Measurements from ENCODE around the gene PTGDS.

PTGDS gene

GRCh38 chr9:136956604-136957003 lies 20.7 kb upstream of the PTGDS start (continued):
- TF ChIP-seq ZNF565 (CRISPR knock-in tag; conservative IDR thresholded peaks at IDR 0.05; ENCODE audit: low read depth) (no peak), BACH2 (CRISPR knock-in tag; IDR thresholded peaks at IDR 0.05; ENCODE audit: borderline replicate concordance) (no peak), POU6F1 (CRISPR knock-in tag; IDR thresholded peaks at IDR 0.05; ENCODE audit: borderline replicate concordance, low read depth) (no peak), TOX (CRISPR knock-in tag; IDR thresholded peaks at IDR 0.05; ENCODE audit: borderline replicate concordance) (no peak), OSR1 (CRISPR knock-in tag; IDR thresholded peaks at IDR 0.05) (no peak), ZFP3 (CRISPR knock-in tag; IDR thresholded peaks at IDR 0.05) (no peak), ARNTL (CRISPR knock-in tag; IDR thresholded peaks at IDR 0.05; ENCODE audit: borderline replicate concordance, low read depth) (no peak), ZFP30 (CRISPR knock-in tag; IDR thresholded peaks at IDR 0.05) (no peak), ISL1 (CRISPR knock-in tag; IDR thresholded peaks at IDR 0.05) (no peak), ZNF8 (CRISPR knock-in tag; IDR thresholded peaks at IDR 0.05) (no peak), CSDC2 (CRISPR knock-in tag; IDR thresholded peaks at IDR 0.05) (no peak)

GRCh38 chr9:136957461-136957860 lies 19.8 kb upstream of the PTGDS start:
- TF ChIP-seq RARB (CRISPR knock-in tag; IDR thresholded peaks at IDR 0.05) (no peak), POU6F1 (CRISPR knock-in tag; IDR thresholded peaks at IDR 0.05; ENCODE audit: borderline replicate concordance, low read depth) (no peak), ZNF565 (CRISPR knock-in tag; conservative IDR thresholded peaks at IDR 0.05; ENCODE audit: low read depth) (no peak)
- TF ChIP-seq, protein P1, sequence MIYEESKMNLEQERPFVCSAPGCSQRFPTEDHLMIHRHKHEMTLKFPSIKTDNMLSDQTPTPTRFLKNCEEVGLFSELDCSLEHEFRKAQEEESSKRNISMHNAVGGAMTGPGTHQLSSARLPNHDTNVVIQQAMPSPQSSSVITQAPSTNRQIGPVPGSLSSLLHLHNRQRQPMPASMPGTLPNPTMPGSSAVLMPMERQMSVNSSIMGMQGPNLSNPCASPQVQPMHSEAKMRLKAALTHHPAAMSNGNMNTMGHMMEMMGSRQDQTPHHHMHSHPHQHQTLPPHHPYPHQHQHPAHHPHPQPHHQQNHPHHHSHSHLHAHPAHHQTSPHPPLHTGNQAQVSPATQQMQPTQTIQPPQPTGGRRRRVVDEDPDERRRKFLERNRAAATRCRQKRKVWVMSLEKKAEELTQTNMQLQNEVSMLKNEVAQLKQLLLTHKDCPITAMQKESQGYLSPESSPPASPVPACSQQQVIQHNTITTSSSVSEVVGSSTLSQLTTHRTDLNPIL (CRISPR knock-in tag; IDR thresholded peaks at IDR 0.05; ENCODE audit: low read depth), result no peak
- ATAC-seq, result no peak

DNA sequence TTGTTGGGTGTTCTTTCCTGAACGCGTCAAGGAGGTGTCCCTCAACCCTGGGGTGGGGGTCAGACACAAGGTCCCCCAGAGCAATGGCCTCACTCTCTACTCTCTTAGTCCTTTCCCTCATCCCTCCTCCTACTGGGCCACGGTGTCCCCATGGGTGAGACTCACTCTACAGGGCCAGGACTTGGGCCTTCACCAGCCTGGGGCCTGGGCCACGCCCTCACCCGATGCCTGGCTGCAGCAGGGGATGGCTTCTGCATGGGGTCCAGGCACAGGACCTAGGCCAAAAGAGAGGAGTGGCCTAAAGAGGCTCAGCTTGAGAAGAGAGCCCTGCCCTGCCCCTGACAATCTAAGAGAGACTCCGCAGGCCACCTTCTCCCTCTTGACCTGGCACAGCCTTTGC lies 19.4 kb upstream of the PTGDS start:
- TF ChIP-seq OSR1 (CRISPR knock-in tag; IDR thresholded peaks at IDR 0.05) (no peak), ZNF565 (CRISPR knock-in tag; conservative IDR thresholded peaks at IDR 0.05; ENCODE audit: low read depth) (no peak), TOX (CRISPR knock-in tag; IDR thresholded peaks at IDR 0.05; ENCODE audit: borderline replicate concordance) (no peak), CSRNP3 (CRISPR knock-in tag; IDR thresholded peaks at IDR 0.05) (no peak), ZNF70 (CRISPR knock-in tag; IDR thresholded peaks at IDR 0.05) (no peak), ZFP3 (CRISPR knock-in tag; IDR thresholded peaks at IDR 0.05) (no peak), BACH2 (CRISPR knock-in tag; IDR thresholded peaks at IDR 0.05; ENCODE audit: borderline replicate concordance) (no peak), TCF4 (CRISPR knock-in tag; IDR thresholded peaks at IDR 0.05; ENCODE audit: borderline replicate concordance) (no peak), GLIS3 (CRISPR knock-in tag; IDR thresholded peaks at IDR 0.05) (no peak), SNAI2 (CRISPR knock-in tag; IDR thresholded peaks at IDR 0.05) (no peak), ESRRG (CRISPR knock-in tag; IDR thresholded peaks at IDR 0.05) (no peak)
- TF ChIP-seq, protein P2, sequence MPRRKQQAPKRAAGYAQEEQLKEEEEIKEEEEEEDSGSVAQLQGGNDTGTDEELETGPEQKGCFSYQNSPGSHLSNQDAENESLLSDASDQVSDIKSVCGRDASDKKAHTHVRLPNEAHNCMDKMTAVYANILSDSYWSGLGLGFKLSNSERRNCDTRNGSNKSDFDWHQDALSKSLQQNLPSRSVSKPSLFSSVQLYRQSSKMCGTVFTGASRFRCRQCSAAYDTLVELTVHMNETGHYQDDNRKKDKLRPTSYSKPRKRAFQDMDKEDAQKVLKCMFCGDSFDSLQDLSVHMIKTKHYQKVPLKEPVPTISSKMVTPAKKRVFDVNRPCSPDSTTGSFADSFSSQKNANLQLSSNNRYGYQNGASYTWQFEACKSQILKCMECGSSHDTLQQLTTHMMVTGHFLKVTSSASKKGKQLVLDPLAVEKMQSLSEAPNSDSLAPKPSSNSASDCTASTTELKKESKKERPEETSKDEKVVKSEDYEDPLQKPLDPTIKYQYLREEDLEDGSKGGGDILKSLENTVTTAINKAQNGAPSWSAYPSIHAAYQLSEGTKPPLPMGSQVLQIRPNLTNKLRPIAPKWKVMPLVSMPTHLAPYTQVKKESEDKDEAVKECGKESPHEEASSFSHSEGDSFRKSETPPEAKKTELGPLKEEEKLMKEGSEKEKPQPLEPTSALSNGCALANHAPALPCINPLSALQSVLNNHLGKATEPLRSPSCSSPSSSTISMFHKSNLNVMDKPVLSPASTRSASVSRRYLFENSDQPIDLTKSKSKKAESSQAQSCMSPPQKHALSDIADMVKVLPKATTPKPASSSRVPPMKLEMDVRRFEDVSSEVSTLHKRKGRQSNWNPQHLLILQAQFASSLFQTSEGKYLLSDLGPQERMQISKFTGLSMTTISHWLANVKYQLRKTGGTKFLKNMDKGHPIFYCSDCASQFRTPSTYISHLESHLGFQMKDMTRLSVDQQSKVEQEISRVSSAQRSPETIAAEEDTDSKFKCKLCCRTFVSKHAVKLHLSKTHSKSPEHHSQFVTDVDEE (CRISPR knock-in tag; IDR thresholded peaks at IDR 0.05), result no peak
- ATAC-seq, result no peak

GRCh38 chr9:136958473-136958872 lies 18.8 kb upstream of the PTGDS start:
- TF ChIP-seq OSR1 (CRISPR knock-in tag; IDR thresholded peaks at IDR 0.05) (no peak), ESRRG (CRISPR knock-in tag; IDR thresholded peaks at IDR 0.05) (no peak), GLIS3 (CRISPR knock-in tag; IDR thresholded peaks at IDR 0.05) (no peak), PATZ1 (CRISPR knock-in tag; IDR thresholded peaks at IDR 0.05; ENCODE audit: borderline replicate concordance) (no peak), RARB (CRISPR knock-in tag; IDR thresholded peaks at IDR 0.05) (no peak), ZFP3 (CRISPR knock-in tag; IDR thresholded peaks at IDR 0.05) (no peak), PPARA (CRISPR knock-in tag; IDR thresholded peaks at IDR 0.05; ENCODE audit: borderline replicate concordance) (no peak)
- ATAC-seq, result no peak

Measured in SK-N-SH treated with all-trans-retinoic acid at 6 μM for 48 hours (cell line).